G401 (cell line): Measurements from ENCODE around the gene ABHD4. TPM values are rescaled to one million over a fixed set of nuclear protein-coding genes. Genes with fewer than 3 reads are reported as not detected.
"Not testable (repeated sequence)": the region's sequence is repeated elsewhere in the genome, so short reads cannot be mapped to it uniquely, and the experiment has no call there.

Experiments
- DNase-seq: peaks from one replicate; pipeline ENCODE4 v3.0.0-alpha.2; 2015; ENCODE audit warnings: low spot score
- in situ Hi-C: cut with HindIII; loops from 2 replicates; pipeline ENCODE4 v1.10.0; 2016; ENCODE audit warnings: low sequenced_read_pairs, mixed read lengths
- total RNA-seq: library from RNA; depleted of rRNA; stranded (reverse); fragments of >200 nt; shearing (Covaris generic); gene quantifications from 2 replicates; pipeline ENCODE4 v1.2.3, GENCODE V29; 2014; rRNA removed

Gene ABHD4
- 8.1 and 8.9 TPM in 2 replicates for total RNA-seq

- DNase-seq = peak; percentile 82
- in situ Hi-C loops = no loop called here
Measured at GRCh38 chr14:22598099-22598895, at the start of gene ABHD4. ABHD4 (plus strand) TSS chr14:22598300; CDS start chr14:22598307, 7 bp downstream.

GRCh38 chr14:22549324-22549962 lies 48.7 kb upstream of the ABHD4 start:
- DNase-seq = no peak
- in situ Hi-C loops = no loop called here

GRCh38 chr14:22549981-22550673 lies 48.0 kb upstream of the ABHD4 start:
- in situ Hi-C loops = no loop called here
- DNase-seq = no peak

- DNase-seq = no peak
- in situ Hi-C loops = no loop called here
Measured at GRCh38 chr14:22551605-22551997, 46.5 kb upstream of the ABHD4 start.

- DNase-seq = no peak
- in situ Hi-C loops = no loop called here
Measured at GRCh38 chr14:22552001-22552826, 45.9 kb upstream of the ABHD4 start.

- in situ Hi-C loops = no loop called here
- DNase-seq = no peak
Measured at GRCh38 chr14:22552827-22553076, 45.3 kb upstream of the ABHD4 start.

- in situ Hi-C loops = no loop called here
Measured at GRCh38 chr14:22553445-22553844, 44.7 kb upstream of the ABHD4 start.

GRCh38 chr14:22553861-22554497 lies 44.1 kb upstream of the ABHD4 start:
- in situ Hi-C loops = not testable (repeated sequence)

More at GRCh38 chr14:22553445-22553844, 44.7 kb upstream of the ABHD4 start:
- no peak for DNase-seq

GRCh38 chr14:22554498-22555383 lies 43.4 kb upstream of the ABHD4 start:
- in situ Hi-C loops = no loop called here
- DNase-seq = no peak

More at GRCh38 chr14:22553861-22554497, 44.1 kb upstream of the ABHD4 start:
- DNase-seq = not testable (repeated sequence)

GRCh38 chr14:22555384-22556011 lies 42.6 kb upstream of the ABHD4 start:
- DNase-seq = no peak
- in situ Hi-C loops = no loop called here

- in situ Hi-C loops = no loop called here
- DNase-seq = no peak
Measured at GRCh38 chr14:22556021-22556989, 41.8 kb upstream of the ABHD4 start.

GRCh38 chr14:22556990-22557623 lies 41.0 kb upstream of the ABHD4 start:
- peak; percentile 71 for DNase-seq
- in situ Hi-C loops = no loop called here

GRCh38 chr14:22557846-22558220 lies 40.3 kb upstream of the ABHD4 start:
- DNase-seq = no peak
- in situ Hi-C loops = no loop called here

- in situ Hi-C loops = no loop called here
- DNase-seq = no peak
Measured at GRCh38 chr14:22558221-22558913, 39.7 kb upstream of the ABHD4 start.

GRCh38 chr14:22559041-22559440 lies 39.1 kb upstream of the ABHD4 start:
- DNase-seq = no peak
- in situ Hi-C loops = no loop called here
